NCI-H226 (cell line): Measurements from ENCODE around the gene DLG1.
"Not testable (repeated sequence)": the region's sequence is repeated elsewhere in the genome, so short reads cannot be mapped to it uniquely, and the experiment has no call there.

Source experiments
- DNase-seq: peaks from one replicate; pipeline ENCODE4 v3.0.0-alpha.2; 2015

The DLG1 gene

GRCh38 chr3:197283045-197283444 lies 15.4 kb downstream of the DLG1 start:
- DNase-seq: no peak

- DNase-seq: no peak
These were observed 16.6 kb downstream of the DLG1 start for GRCh38 chr3:197281849-197282248.

- DNase-seq: no peak
These were observed 18.3 kb downstream of the DLG1 start for GRCh38 chr3:197280156-197280555.

GRCh38 chr3:197278933-197279332 lies 19.5 kb downstream of the DLG1 start:
- DNase-seq: no peak

- not testable (repeated sequence) for DNase-seq
These were observed 21.6 kb downstream of the DLG1 start for GRCh38 chr3:197276808-197277207.

- peak; percentile 34 for DNase-seq
These were observed 27.7 kb downstream of the DLG1 start for GRCh38 chr3:197270558-197271317.

- no peak for DNase-seq
These were observed 29.4 kb downstream of the DLG1 start for GRCh38 chr3:197269024-197269423.

GRCh38 chr3:197268294-197268693 lies 30.1 kb downstream of the DLG1 start:
- DNase-seq: no peak

- DNase-seq: no peak
These were observed 32.1 kb downstream of the DLG1 start for GRCh38 chr3:197266331-197266730.

GRCh38 chr3:197262709-197263108 lies 35.7 kb downstream of the DLG1 start:
- no peak for DNase-seq

- no peak for DNase-seq
These were observed 37.3 kb downstream of the DLG1 start for GRCh38 chr3:197261164-197261509.

- no peak for DNase-seq
These were observed 37.8 kb downstream of the DLG1 start for GRCh38 chr3:197260491-197261163.

- DNase-seq: no peak
These were observed 39.3 kb downstream of the DLG1 start for GRCh38 chr3:197259096-197259495.

- no peak for DNase-seq
These were observed 40.1 kb downstream of the DLG1 start for GRCh38 chr3:197258168-197258755.

GRCh38 chr3:197257711-197258110 lies 40.7 kb downstream of the DLG1 start:
- no peak for DNase-seq

GRCh38 chr3:197256836-197257444 lies 41.5 kb downstream of the DLG1 start:
- no peak for DNase-seq

- no peak for DNase-seq
These were observed 42.3 kb downstream of the DLG1 start for GRCh38 chr3:197256104-197256503.

- no peak for DNase-seq
These were observed 45.0 kb downstream of the DLG1 start for GRCh38 chr3:197253238-197253947.

GRCh38 chr3:197249542-197249941 lies 48.9 kb downstream of the DLG1 start:
- no peak for DNase-seq

GRCh38 chr3:197248341-197248740 lies 50.1 kb downstream of the DLG1 start:
- DNase-seq: no peak

GRCh38 chr3:197244751-197245150 lies 53.7 kb downstream of the DLG1 start:
- DNase-seq: no peak

GRCh38 chr3:197242784-197243432 lies 55.5 kb downstream of the DLG1 start:
- DNase-seq: peak; percentile 52

- DNase-seq: peak; percentile 28
These were observed 57.2 kb downstream of the DLG1 start for GRCh38 chr3:197241173-197241572.
